Kidney epithelial cell (primary cell): ENCODE data around the gene BRME1. TPM values are rescaled to one million over a fixed set of nuclear protein-coding genes. Genes with fewer than 3 reads are reported as not detected.

Source experiments
- DNase-seq: peaks from one replicate; pipeline ENCODE4 v3.0.0-alpha.2; 2010; ENCODE audit warnings: low read depth
- H3K27me3 ChIP-seq: 2 replicates; pipeline ENCODE4 v1.6.0; 2011; ENCODE audit warnings: low read length; ENCODE audit not compliant: control insufficient read depth, insufficient read depth
- H3K36me3 ChIP-seq: 2 replicates; pipeline ENCODE4 v1.5.1; 2011; ENCODE audit warnings: low read length; ENCODE audit not compliant: control insufficient read depth, insufficient read depth
- H3K4me3 ChIP-seq: 2 replicates; pipeline ENCODE4 v1.5.1; 2011; ENCODE audit warnings: low read depth, mild to moderate bottlenecking, control low read depth, low read length
- total RNA-seq: library from RNA; depleted of rRNA; stranded (reverse); fragments of >200 nt; gene quantifications from 2 replicates; pipeline ENCODE4 v1.2.3, GENCODE V29; 2015
- TF ChIP-seq, protein P1 (sequence below): IDR thresholded peaks from 2 replicates; pipeline ENCODE4 v1.5.1; 2011; ENCODE audit warnings: mild to moderate bottlenecking, moderate library complexity, low read length, control low read depth, inconsistent platforms; ENCODE audit not compliant: insufficient read depth, poor library complexity, severe bottlenecking

The BRME1 gene
- total RNA-seq, 1 donor from 2014 or later, result 2.5 TPM

- TF ChIP-seq, protein P1, sequence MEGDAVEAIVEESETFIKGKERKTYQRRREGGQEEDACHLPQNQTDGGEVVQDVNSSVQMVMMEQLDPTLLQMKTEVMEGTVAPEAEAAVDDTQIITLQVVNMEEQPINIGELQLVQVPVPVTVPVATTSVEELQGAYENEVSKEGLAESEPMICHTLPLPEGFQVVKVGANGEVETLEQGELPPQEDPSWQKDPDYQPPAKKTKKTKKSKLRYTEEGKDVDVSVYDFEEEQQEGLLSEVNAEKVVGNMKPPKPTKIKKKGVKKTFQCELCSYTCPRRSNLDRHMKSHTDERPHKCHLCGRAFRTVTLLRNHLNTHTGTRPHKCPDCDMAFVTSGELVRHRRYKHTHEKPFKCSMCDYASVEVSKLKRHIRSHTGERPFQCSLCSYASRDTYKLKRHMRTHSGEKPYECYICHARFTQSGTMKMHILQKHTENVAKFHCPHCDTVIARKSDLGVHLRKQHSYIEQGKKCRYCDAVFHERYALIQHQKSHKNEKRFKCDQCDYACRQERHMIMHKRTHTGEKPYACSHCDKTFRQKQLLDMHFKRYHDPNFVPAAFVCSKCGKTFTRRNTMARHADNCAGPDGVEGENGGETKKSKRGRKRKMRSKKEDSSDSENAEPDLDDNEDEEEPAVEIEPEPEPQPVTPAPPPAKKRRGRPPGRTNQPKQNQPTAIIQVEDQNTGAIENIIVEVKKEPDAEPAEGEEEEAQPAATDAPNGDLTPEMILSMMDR, result no peak
- DNase-seq, result no peak
- H3K4me3 ChIP-seq, result no peak overlapping the region
- peaks cover 2% of the 10 kb centered on the region for H3K36me3 ChIP-seq
- no peaks in the 10 kb centered on the region for H3K27me3 ChIP-seq
Measured at GRCh38 chr19:13909430-13909829, 3.5 kb upstream of the BRME1 start.

DNA sequence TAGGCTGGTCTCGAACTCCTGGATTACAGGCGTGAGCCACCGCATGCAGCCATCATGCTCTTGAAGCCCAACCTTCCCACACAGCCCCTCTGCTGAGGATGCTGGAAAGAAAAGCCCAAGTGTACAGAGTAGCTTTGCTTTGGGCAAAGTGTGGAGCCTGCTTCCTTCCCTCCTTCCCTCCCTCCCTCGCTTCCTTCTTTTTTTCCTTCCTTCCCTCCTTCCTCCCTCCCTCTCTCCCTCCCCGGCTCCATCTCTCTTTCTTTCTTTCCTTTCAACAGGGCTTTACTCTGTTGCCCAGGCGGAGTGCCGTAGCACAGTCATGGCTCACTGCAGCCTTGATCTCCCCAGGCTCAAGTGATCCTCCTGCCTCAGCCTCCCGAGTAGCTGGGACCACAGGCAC lies 2.8 kb upstream of the BRME1 start:
- peaks cover 2% of the 10 kb centered on the region for H3K36me3 ChIP-seq
- no peak overlapping the region for H3K4me3 ChIP-seq
- TF ChIP-seq, protein P1, result no peak
- DNase-seq, result no peak
- H3K27me3 ChIP-seq, result no peaks in the 10 kb centered on the region

DNA sequence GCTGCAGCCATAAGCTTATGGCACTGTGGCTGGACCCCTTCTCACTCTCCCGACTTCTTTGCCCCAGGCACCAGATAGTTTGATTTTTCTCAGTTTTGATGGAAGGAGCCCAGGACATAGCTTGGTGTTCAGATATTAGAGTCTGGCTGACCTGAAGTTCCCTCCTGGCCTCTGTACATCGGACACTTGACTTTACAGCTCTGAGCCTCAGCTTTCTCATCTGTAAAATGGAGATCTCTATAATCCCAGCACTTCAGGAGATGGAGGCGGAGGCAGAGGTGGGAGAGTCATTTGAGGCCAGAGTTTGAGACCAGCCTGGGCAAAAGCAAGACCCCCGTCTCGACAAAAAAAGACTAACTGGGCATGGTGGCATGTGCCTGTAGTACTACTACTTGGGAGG lies 993 bp upstream of the BRME1 start:
- no peaks in the 10 kb centered on the region for H3K27me3 ChIP-seq
- no peak for DNase-seq
- H3K4me3 ChIP-seq, result peak overlapping the region; percentile 86
- peaks cover 2% of the 10 kb centered on the region for H3K36me3 ChIP-seq
- TF ChIP-seq, protein P1, result no peak

- Histone ChIP-seq H3K4me3 (peak overlapping the region; percentile 86), H3K36me3 (peaks cover 2% of the 10 kb centered on the region), H3K27me3 (no peaks in the 10 kb centered on the region)
- DNase-seq, result no peak
- TF ChIP-seq, protein P1, result no peak
Measured at GRCh38 chr19:13906521-13906904, 596 bp upstream of the BRME1 start.

- no peaks in the 10 kb centered on the region for H3K36me3 ChIP-seq
- no peak for DNase-seq
- H3K4me3 ChIP-seq, result no peak overlapping the region
- H3K27me3 ChIP-seq, result no peaks in the 10 kb centered on the region
- TF ChIP-seq, protein P1, result peak; percentile 37
Measured at GRCh38 chr19:13902993-13903555, 2.8 kb downstream of the BRME1 start.

GRCh38 chr19:13899912-13900584 lies 5.9 kb downstream of the BRME1 start:
- Histone ChIP-seq H3K36me3 (no peaks in the 10 kb centered on the region), H3K4me3 (no peak overlapping the region), H3K27me3 (no peaks in the 10 kb centered on the region)
- TF ChIP-seq, protein P1, result no peak
- DNase-seq, result no peak
